Activated CD4-positive, alpha-beta T cell treated with anti-CD3 and anti-CD28 coated beads for 24 hours (primary cell): ENCODE measurements around the gene ANKRD1.
"Not testable (repeated sequence)": the region's sequence is repeated elsewhere in the genome, so short reads cannot be mapped to it uniquely, and the experiment has no call there.

Experiments
- DNase-seq, 2 donors: peaks; one replicate each; pipeline ENCODE4 v3.0.0-alpha.2; 2020; ENCODE audit warnings: low read depth in 2 of 2

ANKRD1 gene

DNA sequence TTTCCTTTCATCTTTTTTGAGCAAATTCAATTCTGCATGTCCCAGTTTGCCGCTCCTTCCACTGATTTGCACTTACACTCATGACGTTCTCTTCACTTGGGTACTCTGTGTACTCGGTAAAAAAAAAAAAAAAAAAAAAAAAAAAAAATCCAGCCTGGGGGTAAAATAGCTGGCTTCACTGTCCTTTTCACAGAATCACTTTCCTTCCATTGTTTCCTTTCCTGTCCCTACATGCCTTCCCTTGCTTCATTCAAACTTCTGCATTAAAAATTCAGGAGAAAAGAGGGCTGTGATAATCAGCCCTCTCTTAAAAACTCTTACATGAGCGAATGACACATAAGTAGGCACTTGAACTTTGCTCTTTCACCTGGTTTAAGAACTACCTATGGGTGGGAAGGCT is 8.7 kb downstream of the ANKRD1 start:
- DNase-seq, result no peak

DNA sequence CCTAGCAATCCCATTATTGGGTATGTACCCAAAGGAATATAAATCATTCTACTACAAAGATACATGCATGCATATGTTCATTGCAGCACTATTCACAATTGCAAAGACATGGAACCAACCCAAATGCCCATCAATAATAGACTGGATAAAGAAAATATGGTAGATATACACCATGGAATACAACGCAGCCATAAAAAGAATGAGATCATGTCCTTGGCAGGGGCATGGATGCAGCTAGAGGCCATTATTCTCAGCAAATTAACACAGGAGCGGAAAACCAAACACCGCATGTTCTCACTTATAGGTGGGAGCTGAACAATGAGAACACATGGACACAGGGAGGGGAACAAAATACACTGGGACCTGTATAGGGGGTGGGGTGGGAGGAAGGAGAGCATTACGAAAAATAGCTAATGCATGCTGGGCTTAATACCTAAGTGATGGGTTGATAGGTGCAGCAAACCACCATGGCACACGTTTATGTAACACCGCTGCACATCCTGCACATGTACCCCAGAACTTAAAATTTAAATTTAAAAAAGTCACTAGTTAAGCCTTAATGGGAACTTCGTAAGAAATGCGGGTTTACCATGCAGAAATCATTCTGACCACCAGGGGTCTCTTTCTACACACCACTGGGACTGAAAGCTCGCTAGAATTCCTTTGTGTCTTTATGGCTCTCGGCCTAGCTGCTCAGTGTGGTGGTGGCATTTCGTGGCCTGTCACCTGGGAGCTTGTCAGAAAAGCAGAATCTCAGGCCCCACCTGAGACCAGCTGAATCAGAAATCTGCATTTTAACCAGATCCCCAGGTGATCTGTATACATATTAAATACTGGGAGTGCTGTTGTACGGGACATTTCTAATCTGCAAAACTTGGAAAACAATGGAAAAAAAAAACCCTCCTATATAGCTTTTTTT is 9.5 kb downstream of the ANKRD1 start:
- DNase-seq, result peak; percentile 9 to 43

DNA sequence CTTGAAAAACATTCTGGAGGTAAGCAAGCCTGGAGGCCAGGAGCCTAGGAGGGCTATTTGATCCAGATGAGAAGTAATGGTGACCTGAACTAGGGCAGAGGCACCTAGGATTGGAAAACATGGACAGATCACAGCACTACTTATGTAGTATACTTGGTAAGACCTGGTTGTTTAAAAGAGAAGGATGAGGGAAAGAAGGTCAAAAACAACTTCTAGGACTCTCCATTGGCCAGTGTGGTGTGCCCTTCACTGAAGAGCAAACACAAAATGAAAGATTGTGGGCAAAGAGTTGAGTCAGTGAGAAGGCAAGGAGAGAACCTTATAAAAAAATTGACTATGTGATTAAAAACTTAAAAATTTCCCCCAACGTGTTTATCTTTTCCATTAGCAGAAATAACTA is 14.3 kb downstream of the ANKRD1 start:
- DNase-seq, result no peak

DNA sequence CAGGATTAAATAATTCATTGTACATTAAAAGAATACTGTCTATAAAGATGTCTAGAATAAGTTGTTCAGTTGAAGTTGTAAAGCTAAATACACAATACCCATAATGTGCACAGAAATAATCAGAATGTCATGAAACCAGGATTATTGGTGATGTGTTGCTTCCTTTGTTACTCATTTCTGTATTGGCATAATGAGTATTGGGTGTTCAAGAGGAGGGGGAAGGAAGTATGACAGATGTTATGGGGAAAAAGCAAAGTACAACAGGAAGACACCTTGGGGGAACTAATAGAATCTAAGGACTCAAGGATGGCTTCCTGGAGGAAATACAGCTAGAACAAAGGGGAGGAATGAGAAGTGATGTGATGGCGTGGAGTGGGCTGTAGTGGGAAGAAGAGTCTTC is 15.0 kb downstream of the ANKRD1 start:
- DNase-seq, result no peak

DNA sequence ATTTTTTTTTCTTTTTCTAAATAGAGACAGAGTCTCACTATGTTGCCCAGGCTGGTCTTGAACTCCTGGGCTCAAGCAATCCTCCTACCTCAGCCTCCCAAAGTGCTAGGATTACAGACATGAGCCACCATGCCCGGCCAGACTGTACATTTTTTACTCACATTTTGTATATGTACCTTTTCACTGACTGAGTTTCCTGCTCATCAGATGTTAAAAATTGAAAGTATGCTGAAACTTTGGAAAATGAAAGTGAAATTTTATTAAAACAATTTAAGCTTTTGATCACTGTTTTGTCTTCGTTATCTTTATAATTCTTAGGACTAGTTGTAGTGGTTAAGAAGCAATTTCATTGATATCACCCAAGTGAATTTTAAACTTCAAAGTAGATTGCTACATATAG is 24.0 kb downstream of the ANKRD1 start:
- DNase-seq, result not testable (repeated sequence)

DNA sequence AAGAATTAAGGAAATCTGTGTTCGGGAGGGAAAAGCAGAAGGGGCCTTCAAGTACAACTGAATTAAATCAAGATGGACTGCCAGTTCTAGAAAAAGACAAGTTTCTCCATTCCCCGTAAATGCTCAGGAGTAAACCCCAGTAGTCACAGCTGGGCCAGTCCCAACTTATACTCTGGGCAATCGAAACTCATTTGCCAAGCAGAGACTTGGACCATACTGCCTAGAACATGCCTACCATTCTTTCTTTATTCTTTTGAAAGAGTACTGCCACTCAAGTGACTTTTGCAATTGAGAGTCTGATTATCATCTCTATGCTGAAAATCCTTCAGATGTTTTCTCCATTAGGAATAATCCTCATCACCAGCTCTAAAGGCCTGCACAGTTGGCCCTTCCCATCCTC is 27.7 kb downstream of the ANKRD1 start:
- DNase-seq, result no peak

DNA sequence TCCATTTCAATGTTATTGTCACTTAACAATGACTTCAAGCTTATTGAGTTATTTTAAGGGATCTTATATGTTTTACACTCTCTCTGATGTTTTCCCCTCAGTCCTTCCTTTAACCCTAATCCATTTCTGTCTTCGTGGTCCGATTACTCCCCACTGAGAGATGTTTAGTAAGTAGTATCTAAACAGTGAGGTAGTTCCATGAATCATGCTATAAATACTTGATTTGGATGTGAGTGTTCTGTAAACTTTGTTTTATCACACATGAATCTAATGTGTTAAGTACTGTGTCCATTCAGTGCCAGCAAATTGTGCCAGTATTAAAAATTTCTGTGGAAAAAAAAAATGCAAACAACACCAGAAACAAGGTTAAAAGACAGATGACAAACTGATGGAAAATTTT is 30.5 kb downstream of the ANKRD1 start:
- DNase-seq, result no peak

DNA sequence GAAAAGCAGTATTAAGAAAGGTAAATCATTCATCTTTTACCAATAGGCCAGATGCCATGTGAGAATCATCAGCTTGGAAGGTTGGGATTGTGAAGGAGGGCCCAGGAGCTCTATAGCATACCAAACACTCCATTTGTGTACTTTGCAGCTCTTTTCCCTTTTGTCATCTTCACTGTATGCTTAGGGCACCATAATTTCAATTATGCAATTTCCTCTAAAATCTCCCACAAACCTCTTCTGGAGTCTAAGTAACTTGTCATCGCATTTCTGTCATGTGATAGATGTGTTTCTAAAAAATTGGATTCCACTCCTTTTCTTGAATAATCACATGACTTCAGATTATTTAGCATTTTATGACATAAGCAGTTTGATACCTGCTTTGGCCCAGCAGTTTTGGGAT is 31.3 kb downstream of the ANKRD1 start:
- no peak for DNase-seq

DNA sequence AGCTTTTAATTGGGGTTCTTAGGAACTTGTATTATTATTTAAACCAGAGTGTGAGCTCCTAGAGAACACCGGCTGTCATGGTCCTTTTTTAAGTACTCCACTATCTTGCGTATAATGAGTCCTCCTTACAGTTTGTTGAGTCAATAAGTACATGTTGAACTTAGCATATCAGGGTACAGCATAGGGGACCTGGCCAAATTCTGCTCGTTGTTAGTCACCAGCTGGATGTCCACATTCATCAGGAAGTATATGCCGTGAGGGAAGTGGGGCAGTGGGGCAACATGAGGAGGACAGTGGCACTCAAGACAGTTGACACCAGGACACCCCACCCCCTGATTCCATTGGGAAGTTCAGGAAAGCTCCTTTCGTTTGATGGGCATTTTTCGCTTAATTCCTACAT is 32.5 kb downstream of the ANKRD1 start:
- no peak for DNase-seq

DNA sequence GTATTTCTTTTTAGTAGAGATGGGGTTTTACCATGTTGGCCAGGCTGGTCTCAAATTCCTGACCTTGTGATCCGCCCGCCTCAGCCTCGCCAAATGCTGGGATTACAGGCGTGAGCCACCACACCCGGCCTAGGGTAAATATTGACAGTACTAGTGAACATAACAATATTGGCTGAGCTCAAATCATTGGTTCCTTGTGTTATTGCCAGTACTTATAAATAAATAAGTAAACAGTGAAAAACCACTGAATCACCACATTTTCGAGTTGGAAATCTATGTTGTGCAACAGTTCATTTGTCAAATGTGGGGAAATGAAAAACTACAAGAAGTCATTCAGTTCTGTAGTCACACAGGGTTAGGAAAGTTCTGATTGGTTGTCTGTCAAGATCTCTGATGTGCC is 33.3 kb downstream of the ANKRD1 start:
- DNase-seq, result no peak

DNA sequence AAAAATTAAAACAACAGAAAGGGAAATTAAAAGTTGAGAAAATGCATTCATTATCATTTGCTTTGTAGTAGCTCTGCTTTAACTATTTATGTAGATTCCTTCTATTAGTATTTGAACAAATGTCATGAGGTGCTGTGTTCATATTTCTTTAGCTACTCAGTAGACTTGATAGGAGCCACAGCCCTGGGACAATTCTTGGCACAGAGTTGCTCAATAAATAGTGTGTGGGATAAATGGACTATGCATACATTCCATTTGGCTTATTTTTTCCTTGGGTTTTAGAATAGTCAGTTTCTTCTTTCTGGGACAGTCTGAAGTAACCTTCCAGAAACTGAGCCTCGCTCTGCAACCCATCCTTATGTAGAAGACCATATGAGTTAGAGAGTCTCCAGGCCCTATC is 35.7 kb downstream of the ANKRD1 start:
- no peak for DNase-seq

DNA sequence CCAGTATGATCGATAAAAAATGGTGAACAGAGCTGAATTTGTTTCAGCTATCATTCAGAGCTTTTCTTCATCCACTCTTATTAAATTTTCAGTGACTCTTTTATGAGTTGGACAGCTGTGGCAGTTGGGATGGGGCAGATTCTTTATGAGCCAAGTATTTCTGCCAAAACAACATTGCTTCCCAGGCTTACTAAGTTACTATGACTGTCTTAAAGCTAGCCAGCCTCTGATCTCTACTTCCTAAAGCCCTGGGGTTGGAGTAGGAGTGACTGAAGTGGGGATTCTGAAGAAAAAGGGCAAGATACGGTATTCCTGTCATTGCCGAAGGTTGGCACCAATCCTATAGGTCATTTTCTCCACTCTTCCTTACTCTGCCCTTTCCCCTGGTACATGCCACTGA is 36.5 kb downstream of the ANKRD1 start:
- DNase-seq, result no peak

DNA sequence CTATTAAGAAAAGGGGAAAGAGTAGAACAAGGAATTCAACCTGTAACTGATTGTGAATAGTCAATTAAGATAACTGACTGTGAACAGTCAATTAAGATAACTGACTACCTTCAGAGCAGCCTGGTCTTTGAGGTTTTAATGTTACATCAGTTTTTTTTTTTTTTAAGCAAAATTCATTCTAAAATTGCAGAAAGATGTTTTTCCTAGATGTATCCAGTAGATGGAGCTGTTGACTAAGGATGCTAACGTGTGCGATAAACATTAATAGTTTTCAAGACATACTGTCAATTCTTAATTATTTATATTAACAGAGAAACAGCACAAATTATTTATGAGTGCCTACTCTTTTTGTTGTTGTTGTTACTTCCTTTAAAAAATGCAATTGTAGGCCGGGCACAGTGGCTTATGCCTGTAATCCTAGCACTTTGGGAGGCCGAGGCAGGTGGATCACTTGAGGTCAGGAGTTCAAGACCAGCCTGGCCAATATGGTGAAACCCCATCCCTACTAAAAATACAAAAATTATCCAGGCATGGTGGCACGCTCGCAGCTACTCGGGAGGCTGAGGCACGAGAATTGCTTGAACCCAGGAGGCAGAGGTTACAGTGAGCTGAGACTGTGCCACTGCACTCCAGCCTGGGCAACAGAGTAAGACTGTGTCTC is 40.7 kb downstream of the ANKRD1 start:
- not testable (repeated sequence) for DNase-seq

DNA sequence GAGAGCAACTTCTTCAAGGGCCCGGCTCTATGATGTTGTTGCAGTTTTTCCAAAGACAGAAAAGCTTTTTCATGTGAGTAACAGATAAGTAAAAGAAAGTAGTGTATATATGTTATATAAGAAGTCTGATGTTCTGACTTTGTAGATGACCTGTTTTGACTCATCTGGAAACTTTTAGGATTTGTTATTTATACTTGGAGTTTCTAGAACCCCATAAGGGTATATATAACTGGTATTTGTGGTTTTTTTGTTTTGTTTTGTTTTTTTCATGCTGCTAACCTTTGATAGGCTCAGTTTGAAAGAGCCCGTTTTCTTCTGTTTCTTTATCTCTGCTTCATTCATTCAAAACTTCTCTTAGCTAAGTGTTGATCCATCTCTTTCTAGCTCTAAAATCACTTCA is 41.8 kb downstream of the ANKRD1 start:
- DNase-seq, result no peak

DNA sequence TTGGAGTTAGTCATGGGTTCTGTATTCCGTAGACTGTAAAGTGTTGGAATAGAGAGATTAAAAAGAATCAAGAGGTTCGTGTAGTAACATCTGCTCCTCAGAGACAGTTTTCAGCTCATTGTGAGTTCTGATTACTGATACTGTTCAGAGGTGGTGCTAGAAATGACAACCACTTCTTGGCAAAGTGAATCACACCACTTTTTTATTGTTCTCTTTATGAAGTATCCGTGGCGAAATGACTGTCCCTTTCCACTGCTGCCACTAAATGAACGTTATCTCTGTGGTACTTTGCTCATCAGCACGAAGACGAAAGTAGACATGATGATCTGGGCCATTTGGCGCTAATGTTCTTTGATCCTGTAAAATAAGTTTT is 48.3 kb downstream of the ANKRD1 start:
- DNase-seq, result peak in 1 of 2 donors; percentile 2

DNA sequence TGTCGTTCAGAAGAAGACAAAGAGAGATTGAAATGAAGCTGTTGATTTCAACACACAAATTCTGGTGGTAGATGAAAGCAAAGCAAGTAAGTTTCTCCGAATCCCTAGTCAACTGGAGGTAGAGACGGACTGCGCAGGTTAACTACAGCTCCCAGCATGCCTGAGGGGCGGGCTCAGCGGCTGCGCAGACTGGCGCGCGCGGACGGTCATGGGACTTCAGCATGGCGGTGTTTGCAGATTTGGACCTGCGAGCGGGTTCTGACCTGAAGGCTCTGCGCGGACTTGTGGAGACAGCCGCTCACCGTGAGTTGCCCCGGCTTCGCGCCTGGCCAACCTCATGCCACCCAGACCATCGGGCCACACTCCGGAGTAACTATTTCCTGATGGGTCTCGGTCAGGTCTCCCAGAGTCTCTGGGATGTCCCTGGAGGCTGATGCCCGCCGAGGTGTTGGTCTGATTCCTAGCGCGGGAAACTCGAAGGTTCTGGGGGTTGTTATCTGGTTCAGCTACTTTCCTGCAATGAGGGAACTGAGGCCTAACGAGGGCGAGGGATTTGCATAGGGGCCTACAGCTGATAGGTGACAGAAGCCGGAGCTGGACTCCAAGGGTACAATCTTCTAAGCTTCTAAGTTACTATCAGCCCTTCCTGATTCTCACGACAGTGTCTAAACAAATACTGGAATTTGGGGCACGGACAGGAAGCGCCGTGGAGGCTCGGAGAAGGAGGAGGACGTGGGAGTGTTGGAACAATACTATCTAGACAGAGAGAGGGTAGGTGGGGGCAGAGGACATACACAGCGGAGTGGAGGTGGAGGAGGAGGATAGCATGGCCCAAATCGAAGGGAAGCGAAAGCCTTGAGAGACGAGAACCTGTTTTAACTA is 48.9 kb downstream of the ANKRD1 start, which contains the start of gene RPP30:
Gene RPP30, plus strand, starts transcription at position 209 of the 882 bp plus-strand sequence. Its CDS starts 13 bp downstream, at position 222.
- peak; percentile 72 for DNase-seq

DNA sequence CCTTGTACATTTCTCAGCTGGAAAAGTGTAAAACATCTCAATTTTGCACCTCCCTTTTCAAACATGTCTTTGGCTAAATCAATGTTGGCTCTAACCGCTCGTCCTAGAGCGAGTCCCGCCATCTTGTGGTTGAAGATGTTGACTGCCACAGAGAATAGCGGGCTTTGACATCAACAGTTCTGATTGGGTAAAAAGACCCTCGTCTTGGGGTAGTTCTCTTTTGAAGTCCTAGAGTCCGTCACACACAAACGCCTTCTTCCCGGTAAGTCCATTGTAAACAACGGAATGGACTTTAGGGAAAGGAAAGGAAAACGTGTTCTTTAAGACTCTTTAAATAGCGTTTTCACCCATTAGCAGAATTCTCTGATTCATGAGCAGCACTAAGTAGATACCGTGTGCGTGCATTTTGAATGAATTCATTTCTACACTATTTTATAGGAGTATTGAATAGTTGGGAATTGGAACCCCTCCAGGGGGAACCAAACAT is 49.6 kb downstream of the ANKRD1 start:
- DNase-seq, result no peak

DNA sequence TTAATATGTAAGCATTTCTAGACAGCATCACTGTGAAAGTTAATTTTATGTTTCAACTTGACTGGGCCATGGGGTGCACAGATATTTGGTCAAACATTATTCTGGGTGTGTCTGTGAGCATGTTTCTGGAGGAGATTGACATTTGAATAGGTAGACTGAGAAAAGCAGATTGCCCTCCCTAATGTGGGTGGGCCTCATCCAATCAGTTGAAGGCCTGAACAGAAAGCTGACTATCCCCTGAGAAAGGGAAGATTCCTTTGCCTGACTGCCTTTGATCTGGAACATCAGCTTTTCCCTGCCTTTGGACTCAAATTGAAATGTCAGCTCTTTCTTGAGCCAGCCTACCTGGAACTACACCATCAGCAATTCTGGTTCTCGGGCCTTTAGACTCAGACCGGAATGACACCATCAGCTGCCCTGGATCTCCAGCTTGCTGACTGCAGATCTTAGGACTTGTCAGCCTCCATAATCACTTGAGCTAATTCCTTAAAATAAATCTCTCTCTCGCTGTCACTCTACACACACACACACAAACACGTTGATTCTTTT is 54.8 kb downstream of the ANKRD1 start:
- no peak for DNase-seq

DNA sequence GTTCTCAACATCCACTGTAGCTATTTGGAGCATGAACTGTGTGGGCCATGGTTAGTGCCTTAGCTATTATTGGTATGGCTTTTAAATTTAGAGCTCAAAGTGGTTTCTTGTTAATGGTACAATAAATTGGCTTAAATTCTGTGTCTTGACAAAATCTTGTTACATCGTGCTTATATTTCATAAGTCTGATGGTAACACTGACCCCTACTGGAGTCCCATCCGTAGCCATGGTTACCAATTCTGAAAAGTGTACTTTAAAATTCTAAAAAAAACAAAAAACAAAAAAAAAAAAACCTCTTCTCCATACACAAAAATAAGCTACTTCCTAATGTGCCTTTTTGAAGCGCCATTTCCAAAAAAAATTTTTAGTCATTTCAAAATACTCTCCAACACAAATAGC is 55.5 kb downstream of the ANKRD1 start:
- no peak for DNase-seq

DNA sequence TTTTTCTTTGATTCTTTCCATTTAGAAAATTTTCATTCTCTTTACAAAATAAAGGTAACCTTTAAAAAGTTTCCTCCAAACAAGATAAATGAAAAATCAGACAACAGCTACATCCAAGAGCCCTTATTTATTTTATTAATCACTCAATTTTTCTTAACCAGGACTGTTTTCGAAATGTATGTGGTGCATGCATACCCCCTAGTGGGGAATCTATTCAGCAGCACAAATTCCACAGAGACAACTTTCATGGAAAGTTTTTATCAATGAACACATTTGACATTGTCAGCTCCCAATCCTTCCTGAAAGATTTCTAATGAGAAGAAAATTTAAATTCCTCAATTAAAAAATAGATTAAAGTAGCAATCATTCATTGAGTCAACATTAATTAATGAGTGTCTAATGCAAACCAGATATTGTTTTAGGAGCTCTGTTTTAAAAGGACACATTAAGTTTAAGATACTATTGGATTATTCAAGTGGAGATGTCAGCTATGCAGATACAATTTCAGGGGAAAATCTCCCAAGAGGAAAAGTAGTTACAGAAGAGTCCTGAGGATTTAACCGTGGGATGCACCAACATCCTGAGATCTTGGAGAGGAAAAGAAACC is 57.9 kb downstream of the ANKRD1 start:
- no peak for DNase-seq
